Left kidney (tissue), 8 donors: ENCODE measurements around the gene RRAS2. TPM values are rescaled to one million over a fixed set of nuclear protein-coding genes. Genes with fewer than 3 reads are reported as not detected.
"Not testable (repeated sequence)": the region's sequence is repeated elsewhere in the genome, so short reads cannot be mapped to it uniquely, and the experiment has no call there.

ENCODE experiments used
- DNase-seq: peaks from one replicate; pipeline ENCODE4 v3.0.0-alpha.2; 2013
- long read RNA-seq, 8 donors: transcript quantifications; one replicate each; lab custom pipeline, GENCODE V29; 2026
- polyA plus RNA-seq: library from polyadenylated mRNA; unstranded; fragments of 120-200 nt; gene quantifications from one replicate; pipeline ENCODE4 v1.2.1, GENCODE V29; 2013; ENCODE audit not compliant: insufficient read length

The RRAS2 gene
- 51.8 TPM for polyA plus RNA-seq
- long read RNA-seq, donor 1, transcript RRAS2-201 (6 exons, 1,516 nt), result major isoform, 14 of 15 reads
- long read RNA-seq, donor 1, partial matches to known transcripts, result 0 of 15 reads
- long read RNA-seq, donor 1, other reads (novel, unspliced or antisense), result 0 of 15 reads
- long read RNA-seq, donor 2, transcript RRAS2-201 (6 exons, 1,516 nt), result major isoform, 24 of 24 reads
- long read RNA-seq, donor 2, partial matches to known transcripts, result 0 of 24 reads
- long read RNA-seq, donor 2, other reads (novel, unspliced or antisense), result 0 of 24 reads
- long read RNA-seq, donor 3, transcript RRAS2-201 (6 exons, 1,516 nt), result major isoform, 6 of 6 reads
- long read RNA-seq, donor 3, partial matches to known transcripts, result 0 of 6 reads
- long read RNA-seq, donor 3, other reads (novel, unspliced or antisense), result 0 of 6 reads
- long read RNA-seq, donor 4, result 0 reads
- long read RNA-seq, donor 5, transcript RRAS2-201 (6 exons, 1,516 nt), result major isoform, 18 of 19 reads
- long read RNA-seq, donor 5, partial matches to known transcripts, result 0 of 19 reads
- long read RNA-seq, donor 5, other reads (novel, unspliced or antisense), result 0 of 19 reads
- long read RNA-seq, donor 6, transcript RRAS2-201 (6 exons, 1,516 nt), result major isoform, 19 of 20 reads
- long read RNA-seq, donor 6, partial matches to known transcripts, result 0 of 20 reads
- long read RNA-seq, donor 6, other reads (novel, unspliced or antisense), result 0 of 20 reads
- long read RNA-seq, donor 7, transcript RRAS2-201 (6 exons, 1,516 nt), result major isoform, 16 of 18 reads
- long read RNA-seq, donor 7, partial matches to known transcripts, result 0 of 18 reads
- long read RNA-seq, donor 7, other reads (novel, unspliced or antisense), result 0 of 18 reads
- long read RNA-seq, donor 8, transcript RRAS2-201 (6 exons, 1,516 nt), result major isoform, 5 of 5 reads
- long read RNA-seq, donor 8, partial matches to known transcripts, result 0 of 5 reads
- long read RNA-seq, donor 8, other reads (novel, unspliced or antisense), result 0 of 5 reads

- DNase-seq, result peak; percentile 71
Observed at GRCh38 chr11:14358729-14359439, at the start of gene RRAS2. RRAS2 (minus strand) TSS chr11:14359183; CDS start chr11:14358870, 313 bp downstream.

GRCh38 chr11:14408612-14409011, 49.6 kb upstream of the RRAS2 start:
- DNase-seq, result no peak

DNA sequence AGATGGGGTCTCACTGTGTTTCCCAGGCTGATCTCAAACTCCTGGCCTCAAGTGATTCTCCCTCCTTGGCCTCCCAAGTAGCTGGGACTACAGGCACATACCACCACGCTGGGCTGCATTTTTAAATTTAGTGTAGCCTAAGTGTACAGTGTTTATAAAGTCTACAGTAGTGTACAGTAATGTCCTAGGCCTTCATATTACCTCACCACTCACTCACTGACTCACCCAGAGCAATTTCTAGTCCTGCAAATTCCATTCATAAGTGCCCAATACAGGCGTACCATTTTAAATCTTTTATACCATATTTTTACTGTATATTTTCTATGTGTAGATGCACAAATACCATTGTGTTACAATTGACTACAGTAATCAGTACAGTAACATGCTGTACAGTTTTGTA, 47.1 kb upstream of the RRAS2 start:
- DNase-seq, result not testable (repeated sequence)

DNA sequence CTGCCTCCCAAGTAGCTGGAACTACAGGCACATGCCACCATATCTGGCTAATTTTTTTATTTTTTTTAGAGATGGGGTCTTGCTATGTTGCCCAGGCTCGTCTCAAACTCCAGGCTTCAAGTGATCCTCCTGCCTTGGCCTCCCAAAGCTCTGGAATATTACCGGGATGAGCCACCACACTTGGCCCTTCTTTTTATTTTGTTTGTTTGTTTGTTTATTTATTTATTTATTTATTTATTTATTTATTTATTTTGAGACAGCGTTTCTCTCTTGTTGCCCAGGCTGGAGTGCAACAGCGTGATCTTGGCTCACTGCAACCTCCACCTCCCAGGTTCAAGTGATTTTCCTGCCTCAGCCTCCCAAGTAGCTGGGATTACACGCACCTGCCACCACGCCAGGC, 44.5 kb upstream of the RRAS2 start:
- DNase-seq, result not testable (repeated sequence)

GRCh38 chr11:14399087-14399486, 40.1 kb upstream of the RRAS2 start:
- DNase-seq, result no peak

- DNase-seq, result no peak
Observed at GRCh38 chr11:14396273-14396672, 37.3 kb upstream of the RRAS2 start.

- no peak for DNase-seq
Observed at GRCh38 chr11:14393889-14394288, 34.9 kb upstream of the RRAS2 start.

GRCh38 chr11:14393129-14393528, 34.1 kb upstream of the RRAS2 start:
- no peak for DNase-seq

DNA sequence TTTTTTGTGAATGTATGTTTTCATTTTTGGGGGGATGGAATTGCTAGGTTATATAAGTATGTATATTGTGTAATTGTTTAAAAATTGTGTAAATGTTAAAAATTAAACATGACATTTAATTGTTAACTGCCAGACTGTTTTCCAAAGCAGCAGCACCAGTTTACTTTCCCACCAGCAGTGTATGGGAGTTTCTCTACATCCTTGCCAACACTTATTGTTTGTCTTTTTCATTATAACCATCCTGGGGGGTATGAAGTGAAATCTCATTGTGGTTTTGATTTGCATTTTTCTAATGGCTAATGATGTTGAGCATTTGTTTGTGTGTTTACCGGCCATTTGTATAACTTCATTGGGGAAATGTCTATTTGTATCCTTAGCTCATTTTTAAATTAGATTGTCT, 31.7 kb upstream of the RRAS2 start:
- DNase-seq, result no peak

GRCh38 chr11:14388352-14388751, 29.4 kb upstream of the RRAS2 start:
- DNase-seq, result no peak

- DNase-seq, result peak; percentile 44
Observed at GRCh38 chr11:14386895-14387480, 28.0 kb upstream of the RRAS2 start.

DNA sequence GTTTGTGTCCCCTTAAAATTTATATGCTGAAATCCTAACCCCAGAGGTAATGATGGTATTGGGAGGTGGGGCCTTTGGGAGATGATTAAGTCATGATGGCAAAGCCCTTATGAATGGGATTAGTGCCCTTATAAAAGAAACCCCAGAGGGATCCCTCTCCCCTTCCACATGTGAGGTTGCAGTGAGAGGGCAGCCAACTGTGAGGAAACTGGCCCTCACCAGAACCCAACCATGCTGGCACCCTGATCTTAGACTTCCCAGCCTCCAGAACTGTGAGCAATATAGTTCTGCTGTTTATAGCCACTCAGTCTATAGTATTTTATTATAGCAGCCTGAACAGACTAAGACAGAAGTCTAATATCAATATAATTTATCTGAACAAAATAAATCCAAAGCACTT, 27.1 kb upstream of the RRAS2 start:
- DNase-seq, result no peak

- DNase-seq, result no peak
Observed at GRCh38 chr11:14384338-14384737, 25.4 kb upstream of the RRAS2 start.

GRCh38 chr11:14381968-14382367, 23.0 kb upstream of the RRAS2 start:
- DNase-seq, result no peak

GRCh38 chr11:14380947-14381561, 22.1 kb upstream of the RRAS2 start:
- DNase-seq, result peak; percentile 50

DNA sequence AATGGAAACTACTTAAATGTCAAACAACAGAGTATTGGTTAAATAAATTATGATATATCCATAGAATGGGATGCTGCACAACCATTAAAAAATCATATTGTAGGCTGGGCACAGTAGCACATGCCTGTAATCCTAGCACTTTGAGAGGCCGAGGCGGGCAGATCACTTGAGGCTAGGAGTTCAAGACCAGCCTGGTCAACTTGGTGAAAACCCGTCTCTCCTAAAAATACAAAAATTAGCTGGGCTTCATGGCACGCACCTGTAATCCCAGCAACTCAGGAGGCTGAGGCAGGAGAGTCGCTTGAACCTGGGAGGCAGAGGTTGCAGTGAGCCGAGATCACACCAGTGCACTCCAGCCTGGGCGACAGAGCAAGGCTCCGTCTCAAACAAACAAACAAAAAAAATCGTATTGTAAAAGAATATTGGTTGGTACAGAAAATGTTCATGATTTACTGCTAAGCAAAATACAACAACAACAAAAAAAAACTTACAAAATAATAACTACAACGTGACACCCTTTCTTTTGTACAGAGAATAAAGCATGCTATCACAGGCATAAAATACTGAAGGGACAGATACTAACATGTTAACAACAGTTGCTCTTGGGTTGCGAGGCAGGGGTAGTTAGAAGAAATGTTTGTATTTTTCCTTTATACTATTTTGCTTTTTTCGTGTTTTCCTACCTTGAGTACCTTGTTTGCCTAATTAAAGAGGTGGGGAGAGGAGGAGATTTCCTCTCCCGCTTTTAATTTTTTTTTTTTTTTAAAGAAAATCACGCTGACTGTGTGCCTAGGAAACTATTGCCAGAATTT, 21.3 kb upstream of the RRAS2 start:
- no peak for DNase-seq

DNA sequence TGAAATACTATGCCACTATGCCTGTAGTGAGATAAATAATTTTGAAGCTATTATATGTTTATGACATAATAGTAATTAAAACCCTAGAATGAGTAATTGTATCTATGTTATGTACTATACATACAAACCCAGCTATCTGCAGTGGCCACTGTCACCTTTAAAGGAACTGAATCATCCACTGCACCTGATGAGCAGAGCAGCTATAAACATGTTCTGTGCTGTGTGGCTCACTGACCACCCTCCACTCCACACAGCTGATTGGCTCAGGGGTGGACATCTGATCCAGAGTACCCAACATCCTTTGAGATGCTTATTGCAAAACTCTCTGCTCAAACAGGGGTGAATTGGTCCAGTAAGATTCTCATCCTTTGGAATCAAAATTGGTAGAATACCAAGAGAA, 19.2 kb upstream of the RRAS2 start:
- no peak for DNase-seq

DNA sequence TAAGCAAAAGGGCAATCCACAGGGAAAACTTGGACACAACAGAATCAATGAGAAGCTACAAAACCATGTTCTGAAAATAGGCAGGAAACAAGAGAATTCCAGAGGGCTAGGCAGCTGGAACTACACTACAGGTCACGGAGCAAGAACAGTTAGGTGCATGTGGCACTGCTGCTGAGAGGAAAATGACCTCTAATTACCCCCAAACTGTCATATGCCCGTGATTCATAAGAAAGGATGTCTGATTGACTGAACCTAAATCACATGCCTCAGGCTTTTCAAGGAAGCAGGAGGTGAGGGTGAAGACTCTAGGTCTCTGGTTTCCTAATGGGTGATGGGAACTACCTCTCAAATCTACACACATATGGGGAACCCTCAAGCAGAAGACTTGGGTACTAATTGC, 17.9 kb upstream of the RRAS2 start:
- DNase-seq, result no peak

DNA sequence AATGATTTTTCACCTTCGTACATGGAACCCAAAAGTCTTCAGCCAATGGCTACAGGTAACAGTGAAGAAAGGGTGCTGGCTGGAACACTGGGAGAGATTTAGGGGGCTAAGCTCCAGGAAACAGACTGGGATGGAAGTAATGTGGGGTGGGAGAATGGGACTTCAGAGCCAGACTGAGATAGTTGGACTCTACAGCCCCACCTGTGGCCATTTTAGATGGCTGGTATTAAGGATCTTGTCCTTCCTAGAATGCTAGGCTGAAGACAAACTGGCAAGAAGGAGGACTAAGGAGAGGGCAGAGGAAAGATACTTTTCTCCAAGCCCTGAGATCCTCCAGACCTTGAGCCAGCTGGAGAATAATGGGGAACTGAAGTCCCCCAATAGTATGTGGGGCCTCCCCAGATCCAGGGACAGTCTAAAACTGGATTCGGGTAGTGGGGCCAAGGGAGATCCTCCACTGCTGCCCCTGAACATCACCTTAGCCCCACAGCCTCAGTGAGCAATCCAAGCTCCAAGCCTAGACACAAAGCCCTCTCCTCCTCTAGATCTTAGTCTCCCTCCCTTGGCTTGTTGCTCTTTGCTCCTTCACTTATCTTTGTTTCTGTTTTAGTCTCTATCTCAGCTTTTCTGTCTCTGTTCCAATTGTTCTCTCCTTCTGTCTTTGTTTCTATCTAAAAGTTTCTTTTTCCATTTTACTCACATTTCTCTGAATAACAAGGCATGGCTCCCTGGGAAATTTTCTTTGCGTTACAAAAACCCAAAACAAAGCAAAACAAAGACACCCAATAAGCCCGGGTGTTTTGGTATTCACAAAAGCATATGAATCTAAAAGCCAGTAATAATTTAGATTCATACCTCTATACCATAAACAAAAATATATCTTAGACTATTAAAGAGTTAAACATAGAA, 16.2 kb upstream of the RRAS2 start:
- DNase-seq, result no peak
